Mesothelial cell of epicardium (in vitro differentiated cells): ENCODE results near the gene SEC23B. TPM values are rescaled to one million over a fixed set of nuclear protein-coding genes. Genes with fewer than 3 reads are reported as not detected.

Experiments used
- DNase-seq, 2 experiments: peaks; one replicate each; pipeline ENCODE4 v3.0.0; 2021; ENCODE audit warnings: low spot score in 2 of 2; ENCODE audit not compliant: unreplicated experiment in 2 of 2
- H3K27ac Mint-ChIP-seq: 2 replicates; pipeline ENCODE4 v1.8.0; 2021; ENCODE audit warnings: mixed read lengths
- H3K27me3 Mint-ChIP-seq: 2 replicates; pipeline ENCODE4 v1.8.0; 2021; ENCODE audit warnings: low read depth, mixed read lengths
- H3K36me3 Mint-ChIP-seq: 2 replicates; pipeline ENCODE4 v1.8.0; 2021; ENCODE audit warnings: mixed read lengths
- H3K4me1 Mint-ChIP-seq: 2 replicates; pipeline ENCODE4 v1.8.0; 2021; ENCODE audit warnings: mixed read lengths
- H3K4me3 Mint-ChIP-seq: 2 replicates; pipeline ENCODE4 v1.8.0; 2021; ENCODE audit warnings: mild to moderate bottlenecking, moderate library complexity, mixed read lengths
- H3K9me3 Mint-ChIP-seq: 2 replicates; pipeline ENCODE4 v1.8.0; 2021; ENCODE audit warnings: mixed read lengths
- total RNA-seq: library from RNA; stranded (reverse); gene quantifications from 3 replicates; pipeline ENCODE4 v1.2.1, GENCODE V29; 2021
- TF ChIP-seq, protein P1 (sequence below): fragments of 200-600 bp; sonication (generic); IDR thresholded peaks from one replicate; pipeline ENCODE4 v1.5.0; 2021; ENCODE audit warnings: antibody characterized with exemption; ENCODE audit not compliant: unreplicated experiment

The SEC23B gene
- 33.1 to 38.0 TPM (median 35.2 TPM) in 3 replicates for total RNA-seq

DNA sequence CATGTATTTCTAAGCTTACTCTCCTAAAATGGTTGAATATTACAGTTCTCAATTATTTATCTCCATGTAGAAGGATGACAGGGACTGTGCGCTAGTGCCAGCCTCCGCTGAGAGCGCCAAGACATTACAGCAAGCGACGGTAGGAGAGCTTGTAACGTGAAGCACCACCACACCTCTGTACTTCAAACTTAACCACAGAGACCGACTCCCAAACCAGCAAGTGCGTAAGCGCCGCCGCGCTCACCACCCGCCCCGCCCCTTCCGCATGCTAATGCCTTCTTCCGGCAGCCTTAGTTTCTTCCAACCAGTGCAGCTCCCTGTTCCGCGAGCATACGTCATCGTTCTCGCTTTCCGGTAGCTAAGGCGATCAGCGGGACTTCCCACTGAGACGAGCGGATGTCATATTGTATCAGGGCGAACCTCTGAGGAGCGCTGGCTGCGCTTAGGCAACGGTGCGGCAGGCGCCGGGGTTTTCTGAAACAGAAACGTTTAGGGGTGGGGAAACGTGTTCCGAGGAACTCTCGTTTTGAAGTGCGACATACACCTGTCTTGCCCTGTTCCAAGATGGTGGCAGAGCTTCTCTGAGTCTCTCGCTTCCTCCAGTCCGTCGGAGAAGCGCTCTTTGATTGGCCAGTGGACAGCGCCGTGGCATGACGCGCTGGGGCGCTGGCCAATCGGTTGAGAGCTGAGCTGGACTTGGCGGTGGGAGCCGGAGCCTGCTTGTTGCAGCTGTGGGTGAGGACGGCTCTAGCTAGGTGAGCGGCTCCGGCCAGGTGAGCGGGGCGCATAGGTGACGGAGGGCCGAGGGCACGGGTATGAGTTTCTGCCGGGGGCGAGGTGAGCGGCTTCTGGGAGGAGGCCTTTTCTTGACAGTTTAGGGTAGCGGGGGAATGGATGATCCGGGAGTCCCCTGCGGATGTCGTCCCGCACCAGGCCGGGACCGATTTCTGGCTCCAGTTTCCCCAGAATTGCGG is at the start of gene SEC23B:
Gene SEC23B, plus strand, starts transcription at position 723 of the 974 bp plus-strand sequence. CDS start 2,896 bp downstream, outside the sequence.
- peaks cover 6% of the 10 kb centered on the region for H3K36me3 Mint-ChIP-seq
- H3K9me3 Mint-ChIP-seq = no peaks in the 10 kb centered on the region
- H3K4me1 Mint-ChIP-seq = peaks cover 20% of the 10 kb centered on the region
- TF ChIP-seq, protein P1, sequence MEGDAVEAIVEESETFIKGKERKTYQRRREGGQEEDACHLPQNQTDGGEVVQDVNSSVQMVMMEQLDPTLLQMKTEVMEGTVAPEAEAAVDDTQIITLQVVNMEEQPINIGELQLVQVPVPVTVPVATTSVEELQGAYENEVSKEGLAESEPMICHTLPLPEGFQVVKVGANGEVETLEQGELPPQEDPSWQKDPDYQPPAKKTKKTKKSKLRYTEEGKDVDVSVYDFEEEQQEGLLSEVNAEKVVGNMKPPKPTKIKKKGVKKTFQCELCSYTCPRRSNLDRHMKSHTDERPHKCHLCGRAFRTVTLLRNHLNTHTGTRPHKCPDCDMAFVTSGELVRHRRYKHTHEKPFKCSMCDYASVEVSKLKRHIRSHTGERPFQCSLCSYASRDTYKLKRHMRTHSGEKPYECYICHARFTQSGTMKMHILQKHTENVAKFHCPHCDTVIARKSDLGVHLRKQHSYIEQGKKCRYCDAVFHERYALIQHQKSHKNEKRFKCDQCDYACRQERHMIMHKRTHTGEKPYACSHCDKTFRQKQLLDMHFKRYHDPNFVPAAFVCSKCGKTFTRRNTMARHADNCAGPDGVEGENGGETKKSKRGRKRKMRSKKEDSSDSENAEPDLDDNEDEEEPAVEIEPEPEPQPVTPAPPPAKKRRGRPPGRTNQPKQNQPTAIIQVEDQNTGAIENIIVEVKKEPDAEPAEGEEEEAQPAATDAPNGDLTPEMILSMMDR = no peak
- peak within 1 kb of the TSS; percentile 100 for H3K27ac Mint-ChIP-seq
- peak; percentile 87 to 95 for DNase-seq
- peaks cover 8% of the 10 kb centered on the region for H3K27me3 Mint-ChIP-seq
- H3K4me3 Mint-ChIP-seq = peak within 1 kb of the TSS; percentile 100

DNA sequence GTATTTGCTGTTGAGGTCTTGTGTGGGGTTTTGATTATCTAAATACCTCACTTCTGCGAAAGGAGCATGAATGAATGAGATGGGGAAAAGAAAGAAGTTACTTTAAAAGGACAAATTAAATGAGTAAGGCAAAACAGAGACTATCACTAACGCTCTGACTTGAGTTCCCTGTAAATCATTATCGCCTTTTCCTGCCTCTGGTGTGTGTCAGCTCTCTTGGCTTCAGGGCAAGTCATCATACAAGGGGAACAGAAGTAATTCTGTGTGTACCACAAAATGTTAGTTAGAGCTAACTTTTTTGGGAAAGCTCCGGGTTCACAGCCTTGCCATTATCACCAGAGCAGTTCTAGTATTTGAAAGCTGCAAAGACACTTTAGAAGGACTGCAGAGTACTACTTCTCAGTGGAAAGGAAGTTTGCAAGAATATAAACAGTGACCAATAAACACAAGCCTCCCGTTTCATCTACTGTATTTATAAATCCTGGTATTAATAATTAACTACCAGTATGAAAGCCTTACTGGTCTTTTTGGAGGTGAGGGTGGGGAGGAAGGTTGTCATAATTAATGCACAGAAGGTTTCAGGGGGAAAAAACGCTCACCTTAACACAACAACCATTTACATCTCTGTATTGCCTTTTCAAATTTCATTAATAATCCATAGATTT is 42.1 kb upstream of the SEC23B start:
- Mint-ChIP-seq H3K27me3 (no peaks in the 10 kb centered on the region), H3K4me3 (peak overlapping the region; percentile 99), H3K9me3 (no peaks in the 10 kb centered on the region), H3K4me1 (peaks cover 29% of the 10 kb centered on the region), H3K36me3 (no peaks in the 10 kb centered on the region), H3K27ac (peak overlapping the region; percentile 100)
- no peak for DNase-seq
- TF ChIP-seq, protein P1 = no peak

DNA sequence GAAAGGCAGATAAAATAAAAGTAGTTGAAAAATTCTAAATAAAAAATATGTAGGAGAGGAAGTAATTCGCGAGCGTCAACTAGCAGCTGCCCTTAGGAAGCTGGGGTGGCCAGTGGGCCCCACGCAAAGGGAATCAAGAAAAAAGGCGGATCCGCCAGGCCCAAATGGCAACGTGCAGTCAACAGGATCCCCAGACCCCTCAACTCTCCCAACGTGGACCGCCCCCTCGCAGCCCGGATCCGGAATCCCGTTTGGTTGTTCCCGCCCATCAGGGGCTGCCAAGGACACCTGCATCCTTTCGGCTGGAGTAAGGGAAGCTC is 41.2 kb upstream of the SEC23B start:
- Mint-ChIP-seq H3K9me3 (no peaks in the 10 kb centered on the region), H3K4me1 (peaks cover 29% of the 10 kb centered on the region), H3K36me3 (no peaks in the 10 kb centered on the region), H3K27ac (peak overlapping the region; percentile 100), H3K27me3 (no peaks in the 10 kb centered on the region), H3K4me3 (peak overlapping the region; percentile 99)
- TF ChIP-seq, protein P1 = no peak
- DNase-seq = no peak

DNA sequence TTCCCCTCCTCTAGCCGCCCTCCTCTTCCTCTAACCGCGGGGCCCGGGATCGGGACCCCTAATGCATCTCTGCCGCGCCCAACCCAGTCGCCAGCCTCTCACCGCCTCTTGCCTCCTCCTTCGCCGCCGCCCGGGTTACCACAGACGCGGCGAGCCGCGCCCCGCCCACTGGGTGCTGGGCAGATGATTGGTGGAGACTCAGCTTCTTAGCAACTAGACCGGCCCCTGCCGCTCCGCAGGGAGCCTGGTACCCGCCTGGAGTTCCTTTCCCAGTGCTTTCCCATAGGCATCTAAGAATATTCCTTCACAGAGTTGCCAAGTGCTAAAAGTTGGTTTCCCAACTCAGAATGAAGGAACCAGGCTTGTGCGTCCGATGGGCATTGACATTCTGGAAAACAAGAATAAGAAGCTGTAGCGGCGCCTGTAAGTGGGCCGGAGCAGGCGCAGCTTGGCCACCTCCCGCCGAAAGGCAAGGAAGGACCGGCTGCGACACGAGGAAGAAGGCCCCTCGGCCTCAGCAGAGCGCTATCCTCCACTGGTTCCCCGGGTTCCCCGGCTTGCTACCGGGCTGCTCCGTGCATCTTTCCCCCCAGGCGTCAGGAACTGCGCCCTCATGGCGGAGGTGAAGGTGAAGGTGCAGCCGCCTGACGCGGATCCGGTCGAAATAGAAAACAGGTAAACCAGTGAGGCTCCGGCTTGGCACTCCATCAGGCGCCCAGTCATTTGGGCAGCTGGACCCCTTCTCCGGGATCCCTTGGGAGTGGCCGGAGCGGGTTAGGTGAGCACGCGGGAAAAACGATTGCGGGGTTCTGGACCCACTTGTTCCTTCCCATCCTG is 40.6 kb upstream of the SEC23B start, which contains the start of the genes DZANK1 and POLR3F:
Gene DZANK1, minus strand, starts transcription at position 137 of the 837 bp plus-strand sequence. CDS start 1,672 bp downstream, outside the sequence.
Gene POLR3F, plus strand, starts transcription at position 497 of the 837 bp plus-strand sequence. Its CDS starts 117 bp downstream, at position 614.
- Mint-ChIP-seq H3K4me3 (peak within 1 kb of the TSS; percentile 99), H3K4me1 (peaks cover 29% of the 10 kb centered on the region), H3K27me3 (no peaks in the 10 kb centered on the region), H3K9me3 (no peaks in the 10 kb centered on the region), H3K27ac (peak within 1 kb of the TSS; percentile 100), H3K36me3 (no peaks in the 10 kb centered on the region)
- peak; percentile 90 to 95 for DNase-seq
- TF ChIP-seq, protein P1 = no peak

DNA sequence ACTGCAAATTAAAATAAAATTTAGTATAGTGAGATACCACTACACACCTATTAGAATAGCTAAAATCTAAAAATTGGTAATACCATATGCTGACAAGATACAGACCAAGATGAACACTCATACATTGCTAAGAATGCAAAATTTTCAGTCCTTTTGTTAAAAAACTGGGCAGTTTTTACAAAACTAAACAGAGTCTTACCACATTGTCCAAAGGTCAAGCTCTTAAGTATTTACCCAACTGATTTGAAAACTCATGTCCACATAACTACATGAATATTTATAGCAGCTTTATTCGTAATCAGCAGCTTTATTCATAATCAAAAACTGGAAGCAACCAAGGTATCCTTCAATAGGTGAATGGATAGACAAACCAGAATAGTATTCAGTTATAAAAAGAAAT is 30.5 kb upstream of the SEC23B start:
- no peaks in the 10 kb centered on the region for H3K27me3 Mint-ChIP-seq
- no peak for DNase-seq
- H3K4me3 Mint-ChIP-seq = no peak overlapping the region
- TF ChIP-seq, protein P1 = no peak
- no peak overlapping the region for H3K27ac Mint-ChIP-seq
- no peaks in the 10 kb centered on the region for H3K9me3 Mint-ChIP-seq
- H3K36me3 Mint-ChIP-seq = peaks cover 32% of the 10 kb centered on the region
- H3K4me1 Mint-ChIP-seq = no peaks in the 10 kb centered on the region
